K562 (cell line): ENCODE data around the gene P4HTM. TPM values are rescaled to one million over a fixed set of nuclear protein-coding genes. Genes with fewer than 3 reads are reported as not detected.

Experiments used
- BRD4 ChIP-seq: fragments of 200-600 bp; sonication (generic); IDR thresholded peaks from 2 replicates; pipeline ENCODE4 v1.6.1; 2017; ENCODE audit warnings: inconsistent platforms
- HIVEP1 ChIP-seq: fragments of 250-450 bp; sonication (Bioruptor Pico); IDR thresholded peaks from 2 replicates; pipeline ENCODE4 v1.4.0; 2020; ENCODE audit warnings: mild to moderate bottlenecking
- KDM5B ChIP-seq: fragments of 200-600 bp; sonication (generic); IDR thresholded peaks from 2 replicates; pipeline ENCODE4 v1.6.1; 2012; ENCODE audit warnings: low read depth, mild to moderate bottlenecking, moderate library complexity, low read length, control low read depth, inconsistent platforms; ENCODE audit not compliant: insufficient replicate concordance
- MED1 ChIP-seq: sonication (generic); formaldehyde crosslinking; IDR thresholded peaks from 2 replicates; pipeline ENCODE4 v1.8.1; 2023; ENCODE audit warnings: missing genetic modification reagents, borderline replicate concordance
- NCOR1 ChIP-seq: fragments of 450-650 bp; IDR thresholded peaks from 2 replicates; pipeline ENCODE4 v1.6.1; 2016; ENCODE audit warnings: mild to moderate bottlenecking, moderate library complexity
- PHB2 ChIP-seq: fragments of 450-650 bp; IDR thresholded peaks from 2 replicates; pipeline ENCODE4 v1.6.1; 2017; ENCODE audit warnings: low read depth
- RBM34 ChIP-seq: fragments of 200-400 bp; formaldehyde crosslinking; IDR thresholded peaks from 2 replicates; pipeline ENCODE4 v1.6.1; 2018; ENCODE audit warnings: low read length, borderline replicate concordance; ENCODE audit not compliant: insufficient read depth
- SAFB2 ChIP-seq: fragments of 200-400 bp; formaldehyde crosslinking; IDR thresholded peaks from 2 replicates; pipeline ENCODE4 v1.6.1; 2018; ENCODE audit warnings: borderline replicate concordance, low read length, low read depth, moderate library complexity; ENCODE audit not compliant: severe bottlenecking
- SIN3B ChIP-seq: fragments of 450-650 bp; IDR thresholded peaks from 2 replicates; pipeline ENCODE4 v1.6.1; 2017; ENCODE audit warnings: low read depth, mild to moderate bottlenecking, moderate library complexity
- SMARCA4 ChIP-seq: fragments of 450-650 bp; IDR thresholded peaks from 2 replicates; pipeline ENCODE4 v1.6.1; 2016
- ZBTB17 ChIP-seq: fragments of 450-650 bp; formaldehyde crosslinking; IDR thresholded peaks from 2 replicates; pipeline ENCODE4 v1.4.0; 2020; ENCODE audit warnings: mild to moderate bottlenecking
- ZNF12 ChIP-seq: sonication (generic); formaldehyde crosslinking; IDR thresholded peaks from 2 replicates; pipeline ENCODE4 v1.4.0; 2020; ENCODE audit warnings: mild to moderate bottlenecking, missing genetic modification reagents
- ZNF197 ChIP-seq: fragments of 200-800 bp; sonication (Bioruptor generic); IDR thresholded peaks from 2 replicates; pipeline ENCODE4 v1.6.1; 2016; ENCODE audit warnings: low read depth, missing genetic modification characterization, missing compliant biosample characterization
- ZNF507 ChIP-seq: conservative IDR thresholded peaks from 2 replicates; pipeline ENCODE4 v1.6.1; 2017; ENCODE audit warnings: missing genetic modification characterization, missing compliant biosample characterization
- ZSCAN29 ChIP-seq: fragments of 450-650 bp; IDR thresholded peaks from 2 replicates; pipeline ENCODE4 v1.6.1; 2017
- polyA plus RNA-seq, 8 experiments: library from polyadenylated mRNA; depleted of rRNA in 4 of 8; stranded (reverse) in 5 of 8; unstranded in 3 of 8; fragments of >200 nt; fragmentation: Nextera tagmentation in 2 of 8; fragmentation: Illumina TruSeq in 1 of 8; extraction: Ambion mirVana in 2 of 8; extraction: Trizol in 1 of 8; gene quantifications; 2 replicates each; pipeline versions ENCODE4 v1.2.1 to v1.2.3, GENCODE V29; 2011 to 2014; ENCODE audit warnings: inconsistent platforms in 1 of 8, missing spikeins in 1 of 8
- total RNA-seq, 7 experiments: library from RNA; depleted of rRNA in 6 of 7; stranded (reverse); fragments of >200 nt in 6 of 7; fragmentation: Illumina TruSeq in 2 of 7; extraction: Trizol in 2 of 7; gene quantifications; 2 replicates each; pipeline versions ENCODE4 v1.2.1 to v1.2.3, GENCODE V29; 2011 to 2021; ENCODE audit warnings: low replicate concordance in 1 of 7
- TF ChIP-seq, protein P1 (sequence below): fragments of 250-450 bp; sonication (Bioruptor Pico); IDR thresholded peaks from 2 replicates; pipeline ENCODE4 v1.4.0; 2020
- TF ChIP-seq, protein P2 (sequence below): fragments of 450-650 bp; IDR thresholded peaks from 2 replicates; pipeline ENCODE4 v1.7.0; 2016; ENCODE audit warnings: borderline replicate concordance
- TF ChIP-seq, protein P3 (sequence below): sonication (generic); formaldehyde crosslinking; IDR thresholded peaks from 2 replicates; pipeline ENCODE4 v1.9.0; 2022; ENCODE audit warnings: mild to moderate bottlenecking, missing genetic modification reagents
- TF ChIP-seq, protein P4 (sequence below): fragments of 450-650 bp; formaldehyde crosslinking; IDR thresholded peaks from 2 replicates; pipeline ENCODE4 v1.4.0; 2020; ENCODE audit warnings: mild to moderate bottlenecking, moderate library complexity
- TF ChIP-seq, protein P5 (sequence below): fragments of 450-650 bp; IDR thresholded peaks from 2 replicates; pipeline ENCODE4 v1.6.1; 2016; ENCODE audit warnings: antibody characterized with exemption
- TF ChIP-seq, protein P6 (sequence below): IDR thresholded peaks from 2 replicates; pipeline ENCODE4 v1.6.1; 2012; ENCODE audit warnings: low read depth, low read length, improper control_type of control experiment, borderline replicate concordance

Gene P4HTM
- total and polyA plus RNA-seq, 9 of the 15 experiments (the other 6 are each of a cell fraction or from before 2014, with no cell fraction given) = 0.09 to 0.66 (median 0.25) TPM; not detected in 2

DNA sequence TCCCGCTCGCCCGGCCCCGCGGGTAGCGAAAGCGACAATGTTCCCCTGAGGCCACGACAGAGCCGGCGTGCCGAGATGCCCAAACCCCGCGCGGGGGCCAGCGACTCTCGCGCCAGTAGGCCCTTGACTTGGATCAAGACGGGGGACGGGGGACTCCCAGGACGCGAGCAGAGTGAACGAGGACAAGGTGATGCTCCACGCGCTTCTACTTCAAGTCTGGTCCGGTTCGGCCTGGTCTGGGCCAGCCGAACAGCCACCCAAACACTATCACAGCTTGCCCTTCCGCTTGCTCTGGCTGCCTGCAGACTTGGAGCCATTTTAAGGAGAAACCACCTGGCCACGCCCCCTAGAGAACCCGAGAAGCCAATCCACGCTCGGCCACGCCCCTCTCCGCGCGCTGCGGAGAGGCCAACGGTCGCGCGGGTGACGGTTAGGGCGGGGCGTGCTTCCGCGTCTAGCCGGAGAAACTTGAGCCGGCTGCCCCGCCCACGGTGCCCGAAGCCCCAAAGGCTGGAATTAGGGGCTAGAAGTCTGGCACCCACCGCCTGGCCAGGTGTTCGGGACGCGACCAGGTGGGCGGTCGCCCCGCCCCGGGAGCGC, 31.3 kb downstream of the P4HTM start (continued):
- TF ChIP-seq, protein P1, sequence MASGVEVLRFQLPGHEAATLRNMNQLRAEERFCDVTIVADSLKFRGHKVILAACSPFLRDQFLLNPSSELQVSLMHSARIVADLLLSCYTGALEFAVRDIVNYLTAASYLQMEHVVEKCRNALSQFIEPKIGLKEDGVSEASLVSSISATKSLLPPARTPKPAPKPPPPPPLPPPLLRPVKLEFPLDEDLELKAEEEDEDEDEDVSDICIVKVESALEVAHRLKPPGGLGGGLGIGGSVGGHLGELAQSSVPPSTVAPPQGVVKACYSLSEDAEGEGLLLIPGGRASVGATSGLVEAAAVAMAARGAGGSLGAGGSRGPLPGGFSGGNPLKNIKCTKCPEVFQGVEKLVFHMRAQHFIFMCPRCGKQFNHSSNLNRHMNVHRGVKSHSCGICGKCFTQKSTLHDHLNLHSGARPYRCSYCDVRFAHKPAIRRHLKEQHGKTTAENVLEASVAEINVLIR (CRISPR knock-in tag) = 0 out of 2 replicates have a peak, but pooled peaks have one; percentile 9
- no peak for TF ChIP-seq SMARCA4
- no peak for TF ChIP-seq BRD4
- TF ChIP-seq ZNF12 (CRISPR knock-in tag) = no peak
- TF ChIP-seq, protein P2, sequence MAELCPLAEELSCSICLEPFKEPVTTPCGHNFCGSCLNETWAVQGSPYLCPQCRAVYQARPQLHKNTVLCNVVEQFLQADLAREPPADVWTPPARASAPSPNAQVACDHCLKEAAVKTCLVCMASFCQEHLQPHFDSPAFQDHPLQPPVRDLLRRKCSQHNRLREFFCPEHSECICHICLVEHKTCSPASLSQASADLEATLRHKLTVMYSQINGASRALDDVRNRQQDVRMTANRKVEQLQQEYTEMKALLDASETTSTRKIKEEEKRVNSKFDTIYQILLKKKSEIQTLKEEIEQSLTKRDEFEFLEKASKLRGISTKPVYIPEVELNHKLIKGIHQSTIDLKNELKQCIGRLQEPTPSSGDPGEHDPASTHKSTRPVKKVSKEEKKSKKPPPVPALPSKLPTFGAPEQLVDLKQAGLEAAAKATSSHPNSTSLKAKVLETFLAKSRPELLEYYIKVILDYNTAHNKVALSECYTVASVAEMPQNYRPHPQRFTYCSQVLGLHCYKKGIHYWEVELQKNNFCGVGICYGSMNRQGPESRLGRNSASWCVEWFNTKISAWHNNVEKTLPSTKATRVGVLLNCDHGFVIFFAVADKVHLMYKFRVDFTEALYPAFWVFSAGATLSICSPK = no peak
- TF ChIP-seq, protein P3, sequence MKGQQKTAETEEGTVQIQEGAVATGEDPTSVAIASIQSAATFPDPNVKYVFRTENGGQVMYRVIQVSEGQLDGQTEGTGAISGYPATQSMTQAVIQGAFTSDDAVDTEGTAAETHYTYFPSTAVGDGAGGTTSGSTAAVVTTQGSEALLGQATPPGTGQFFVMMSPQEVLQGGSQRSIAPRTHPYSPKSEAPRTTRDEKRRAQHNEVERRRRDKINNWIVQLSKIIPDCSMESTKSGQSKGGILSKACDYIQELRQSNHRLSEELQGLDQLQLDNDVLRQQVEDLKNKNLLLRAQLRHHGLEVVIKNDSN = no peak; the same call in 1 of the 2 replicates
- no peak for TF ChIP-seq MED1 (CRISPR knock-in tag)
- TF ChIP-seq SIN3B = no peak
- TF ChIP-seq ZBTB17 = no peak; the same call in 1 of the 2 replicates
- TF ChIP-seq, protein P4, sequence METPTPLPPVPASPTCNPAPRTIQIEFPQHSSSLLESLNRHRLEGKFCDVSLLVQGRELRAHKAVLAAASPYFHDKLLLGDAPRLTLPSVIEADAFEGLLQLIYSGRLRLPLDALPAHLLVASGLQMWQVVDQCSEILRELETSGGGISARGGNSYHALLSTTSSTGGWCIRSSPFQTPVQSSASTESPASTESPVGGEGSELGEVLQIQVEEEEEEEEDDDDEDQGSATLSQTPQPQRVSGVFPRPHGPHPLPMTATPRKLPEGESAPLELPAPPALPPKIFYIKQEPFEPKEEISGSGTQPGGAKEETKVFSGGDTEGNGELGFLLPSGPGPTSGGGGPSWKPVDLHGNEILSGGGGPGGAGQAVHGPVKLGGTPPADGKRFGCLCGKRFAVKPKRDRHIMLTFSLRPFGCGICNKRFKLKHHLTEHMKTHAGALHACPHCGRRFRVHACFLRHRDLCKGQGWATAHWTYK = no peak
- TF ChIP-seq, protein P5, sequence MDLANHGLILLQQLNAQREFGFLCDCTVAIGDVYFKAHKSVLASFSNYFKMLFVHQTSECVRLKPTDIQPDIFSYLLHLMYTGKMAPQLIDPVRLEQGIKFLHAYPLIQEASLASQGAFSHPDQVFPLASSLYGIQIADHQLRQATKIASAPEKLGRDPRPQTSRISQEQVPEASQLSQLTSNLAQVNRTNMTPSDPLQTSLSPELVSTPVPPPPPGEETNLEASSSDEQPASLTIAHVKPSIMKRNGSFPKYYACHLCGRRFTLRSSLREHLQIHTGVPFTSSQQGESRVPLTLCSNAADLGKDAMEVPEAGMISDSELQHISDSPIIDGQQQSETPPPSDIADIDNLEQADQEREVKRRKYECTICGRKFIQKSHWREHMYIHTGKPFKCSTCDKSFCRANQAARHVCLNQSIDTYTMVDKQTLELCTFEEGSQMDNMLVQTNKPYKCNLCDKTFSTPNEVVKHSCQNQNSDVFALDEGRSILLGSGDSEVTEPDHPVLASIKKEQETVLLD = no peak
- TF ChIP-seq, protein P6, sequence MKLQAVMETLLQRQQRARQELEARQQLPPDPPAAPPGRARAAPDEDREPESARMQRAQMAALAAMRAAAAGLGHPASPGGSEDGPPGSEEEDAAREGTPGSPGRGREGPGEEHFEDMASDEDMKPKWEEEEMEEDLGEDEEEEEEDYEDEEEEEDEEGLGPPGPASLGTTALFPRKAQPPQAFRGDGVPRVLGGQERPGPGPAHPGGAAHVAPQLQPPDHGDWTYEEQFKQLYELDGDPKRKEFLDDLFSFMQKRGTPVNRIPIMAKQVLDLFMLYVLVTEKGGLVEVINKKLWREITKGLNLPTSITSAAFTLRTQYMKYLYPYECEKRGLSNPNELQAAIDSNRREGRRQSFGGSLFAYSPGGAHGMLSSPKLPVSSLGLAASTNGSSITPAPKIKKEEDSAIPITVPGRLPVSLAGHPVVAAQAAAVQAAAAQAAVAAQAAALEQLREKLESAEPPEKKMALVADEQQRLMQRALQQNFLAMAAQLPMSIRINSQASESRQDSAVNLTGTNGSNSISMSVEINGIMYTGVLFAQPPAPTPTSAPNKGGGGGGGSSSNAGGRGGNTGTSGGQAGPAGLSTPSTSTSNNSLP = no peak
- TF ChIP-seq ZSCAN29 = no peak
- TF ChIP-seq ZNF507 (tag) = no peak
- no peak for TF ChIP-seq PHB2
- no peak for TF ChIP-seq SAFB2
- no peak for TF ChIP-seq HIVEP1
- TF ChIP-seq ZNF197 (CRISPR knock-in tag) = no peak
- TF ChIP-seq RBM34 = no peak
- TF ChIP-seq NCOR1 = no peak; the same call in 1 of the 2 replicates
- TF ChIP-seq KDM5B = peak; percentile 99
